NCI-H2029 (cell line): ENCODE measurements around the gene MAGEB18.

Experiments used
- DNase-seq: peaks from one replicate; lab custom pipeline; 2025; lab: John Stamatoyannopoulos, UW

MAGEB18 gene

GRCh38 chrX:26138274-26138673 is at the start of gene MAGEB18:
Gene MAGEB18 (plus strand): TSS chrX:26138343. CDS start chrX:26138986, 643 bp downstream.
- DNase-seq: no peak

- no peak for DNase-seq
These were observed 37.7 kb upstream of the MAGEB18 start for GRCh38 chrX:26100421-26100920.

- DNase-seq: no peak
These were observed 29.0 kb upstream of the MAGEB18 start for GRCh38 chrX:26109142-26109541.

- no peak for DNase-seq
These were observed 7.9 kb downstream of the MAGEB18 start for GRCh38 chrX:26146024-26146423.

GRCh38 chrX:26160301-26160700 is 22.2 kb downstream of the MAGEB18 start, which contains the start of gene MAGEB6B:
Gene MAGEB6B (plus strand): TSS chrX:26160601. CDS start chrX:26160601, 0 bp downstream.
- no peak for DNase-seq
